Left forelimb (tissue), 1 donor: Measurements from ENCODE around the gene TRIM37.

Source experiments
- DNase-seq: peaks from one replicate; pipeline ENCODE4 v3.0.0-alpha.2; 2018; ENCODE audit warnings: low spot score

TRIM37 gene

GRCh38 chr17:59037960-59038359, 68.7 kb downstream of the TRIM37 start:
- no peak for DNase-seq

GRCh38 chr17:59030811-59031210, 75.9 kb downstream of the TRIM37 start:
- DNase-seq, result no peak

GRCh38 chr17:59028328-59028727, 78.4 kb downstream of the TRIM37 start:
- no peak for DNase-seq

GRCh38 chr17:59027750-59028149, 78.9 kb downstream of the TRIM37 start:
- DNase-seq, result no peak

- no peak for DNase-seq
Observed at GRCh38 chr17:59026176-59026939, 80.3 kb downstream of the TRIM37 start.

GRCh38 chr17:59024916-59025315, 81.8 kb downstream of the TRIM37 start:
- DNase-seq, result no peak

GRCh38 chr17:59018019-59018418, 88.7 kb downstream of the TRIM37 start:
- DNase-seq, result no peak

GRCh38 chr17:59011975-59012374, 94.7 kb downstream of the TRIM37 start:
- DNase-seq, result no peak

GRCh38 chr17:59010026-59010425, 96.7 kb downstream of the TRIM37 start:
- no peak for DNase-seq

GRCh38 chr17:59008737-59009136, 97.9 kb downstream of the TRIM37 start:
- no peak for DNase-seq

GRCh38 chr17:59007995-59008394, 98.7 kb downstream of the TRIM37 start:
- no peak for DNase-seq

- no peak for DNase-seq
Observed at GRCh38 chr17:59004338-59005111, 102.2 kb downstream of the TRIM37 start.

- DNase-seq, result no peak
Observed at GRCh38 chr17:59003860-59004259, 102.8 kb downstream of the TRIM37 start.

- no peak for DNase-seq
Observed at GRCh38 chr17:59002848-59003247, 103.8 kb downstream of the TRIM37 start.

GRCh38 chr17:59002126-59002525, 104.6 kb downstream of the TRIM37 start:
- no peak for DNase-seq

- no peak for DNase-seq
Observed at GRCh38 chr17:59001158-59001814, 105.4 kb downstream of the TRIM37 start.

GRCh38 chr17:59000022-59000421, 106.7 kb downstream of the TRIM37 start:
- no peak for DNase-seq

GRCh38 chr17:58999500-58999899, 107.2 kb downstream of the TRIM37 start:
- DNase-seq, result no peak

GRCh38 chr17:58998871-58999270, 107.8 kb downstream of the TRIM37 start:
- no peak for DNase-seq

GRCh38 chr17:58997756-58998553, 108.7 kb downstream of the TRIM37 start:
- no peak for DNase-seq

GRCh38 chr17:58996968-58997367, 109.7 kb downstream of the TRIM37 start:
- DNase-seq, result no peak
